MM.1S (cell line): ENCODE results near the gene TUBB4A.
A peak's percentile ranks its signal among the peaks of the same experiment; 100 is the strongest.

Experiments
- DNase-seq: peaks from one replicate; pipeline ENCODE4 v3.0.0-alpha.2; 2015
- H2AFZ ChIP-seq: fragments of 300-600 bp; sonication (generic); 2 replicates; pipeline ENCODE4 v1.6.0; 2016; ENCODE audit warnings: antibody characterized with exemption, low read length
- H3F3A ChIP-seq: fragments of 300-600 bp; sonication (generic); 2 replicates; pipeline ENCODE4 v1.6.1; 2016; ENCODE audit warnings: mild to moderate bottlenecking, antibody characterized with exemption, low read length, moderate library complexity, mixed read lengths; ENCODE audit not compliant: insufficient read depth
- H3K27ac ChIP-seq: fragments of 300-600 bp; sonication (generic); 2 replicates; pipeline ENCODE4 v1.5.1; 2016; ENCODE audit warnings: mild to moderate bottlenecking, low read length
- H3K27me3 ChIP-seq: fragments of 300-600 bp; sonication (generic); replicated peaks from 2 replicates; pipeline ENCODE4 v1.6.0; 2016; ENCODE audit warnings: low read length; ENCODE audit not compliant: insufficient read depth
- H3K36me3 ChIP-seq: fragments of 300-600 bp; sonication (generic); replicated peaks from 2 replicates; pipeline ENCODE4 v1.6.1; 2016; ENCODE audit warnings: mild to moderate bottlenecking, low read length, mixed read lengths; ENCODE audit not compliant: insufficient read depth
- H3K4me1 ChIP-seq: fragments of 300-600 bp; sonication (generic); 2 replicates; pipeline ENCODE4 v1.6.1; 2016; ENCODE audit warnings: low read length, mixed read lengths
- H3K4me2 ChIP-seq: fragments of 300-600 bp; sonication (generic); 2 replicates; pipeline ENCODE4 v1.6.0; 2016; ENCODE audit warnings: low read depth, low read length
- H3K4me3 ChIP-seq: fragments of 300-600 bp; sonication (generic); 2 replicates; pipeline ENCODE4 v1.5.1; 2016; ENCODE audit warnings: low read length, mixed read lengths
- H3K79me2 ChIP-seq: fragments of 300-600 bp; sonication (generic); 2 replicates; pipeline ENCODE4 v1.6.1; 2016; ENCODE audit warnings: mixed run types, low read length, mixed read lengths
- H3K9ac ChIP-seq: fragments of 300-600 bp; sonication (generic); 2 replicates; pipeline ENCODE4 v1.6.1; 2016; ENCODE audit warnings: low read length, mixed read lengths
- H3K9me2 ChIP-seq: fragments of 300-600 bp; sonication (generic); replicated peaks from 2 replicates; pipeline ENCODE4 v1.6.1; 2016; ENCODE audit warnings: mild to moderate bottlenecking, low read length, mixed read lengths; ENCODE audit not compliant: insufficient read depth
- H3K9me3 ChIP-seq: fragments of 300-600 bp; sonication (generic); replicated peaks from 2 replicates; pipeline ENCODE4 v1.6.1; 2016; ENCODE audit warnings: mild to moderate bottlenecking, low read length, mixed read lengths; ENCODE audit not compliant: insufficient read depth
- H4K20me1 ChIP-seq: fragments of 300-600 bp; sonication (generic); 2 replicates; pipeline ENCODE4 v1.6.1; 2016; ENCODE audit warnings: mild to moderate bottlenecking, low read length, moderate library complexity, mixed read lengths; ENCODE audit not compliant: insufficient read depth
- EZH2 ChIP-seq: fragments of 300-600 bp; sonication (generic); optimal IDR thresholded peaks from 2 replicates; pipeline ENCODE3; 2017; ENCODE audit warnings: low read depth, mild to moderate bottlenecking, antibody characterized with exemption, low read length, mixed read lengths
- EZH2phosphoT487 ChIP-seq: fragments of 300-600 bp; sonication (generic); IDR thresholded peaks from 2 replicates; pipeline ENCODE4 v1.6.1; 2018; ENCODE audit warnings: antibody characterized with exemption, low read length
- TF ChIP-seq, protein P1 (sequence below): fragments of 300-600 bp; sonication (generic); IDR thresholded peaks from 2 replicates; pipeline ENCODE4 v1.5.1; 2016; ENCODE audit warnings: antibody characterized with exemption, low read length, mixed read lengths

The TUBB4A gene

DNA sequence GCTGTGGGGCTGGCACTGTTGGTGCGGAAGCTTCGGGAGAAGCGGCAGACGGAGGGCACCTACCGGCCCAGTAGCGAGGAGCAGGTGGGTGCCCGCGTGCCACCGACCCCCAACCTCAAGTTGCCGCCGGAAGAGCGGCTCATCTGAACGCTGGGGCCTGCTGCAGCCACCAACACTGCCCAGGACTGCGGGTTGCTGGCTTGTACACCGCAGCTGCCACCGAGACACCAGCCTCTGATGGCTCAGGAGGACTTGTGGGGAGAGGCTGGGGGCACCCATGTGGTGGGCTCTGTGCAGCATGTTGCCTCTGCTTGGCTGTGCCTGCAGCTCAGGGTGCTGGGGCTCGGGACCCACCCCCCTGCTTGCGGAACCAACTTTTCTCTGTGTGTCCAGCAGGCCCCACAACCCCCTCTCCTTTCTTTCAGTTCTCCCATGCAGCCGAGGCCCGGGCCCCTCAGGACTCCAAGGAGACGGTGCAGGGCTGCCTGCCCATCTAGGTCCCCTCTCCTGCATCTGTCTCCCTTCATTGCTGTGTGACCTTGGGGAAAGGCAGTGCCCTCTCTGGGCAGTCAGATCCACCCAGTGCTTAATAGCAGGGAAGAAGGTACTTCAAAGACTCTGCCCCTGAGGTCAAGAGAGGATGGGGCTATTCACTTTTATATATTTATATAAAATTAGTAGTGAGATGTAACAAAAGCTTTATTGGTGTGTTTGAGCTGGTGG is 35.4 kb downstream of the TUBB4A start:
- Histone ChIP-seq H4K20me1 (no peaks in the 10 kb centered on the region), H3K4me1 (no peaks in the 10 kb centered on the region), H3K27me3 (no peaks in the 10 kb centered on the region), H2AFZ (no peak overlapping the region), H3K4me3 (no peak overlapping the region), H3K4me2 (no peak overlapping the region), H3K9ac (no peak overlapping the region), H3K9me3 (no peaks in the 10 kb centered on the region), H3K36me3 (no peaks in the 10 kb centered on the region), H3K79me2 (peaks cover 5% of the 10 kb centered on the region; the same call in 1 of the 2 replicates), H3F3A (0 out of 2 replicates have a peak, but pooled peaks cover 4% of the 10 kb centered on the region), H3K27ac (no peak overlapping the region), H3K9me2 (no peaks in the 10 kb centered on the region)
- no peak for TF ChIP-seq EZH2
- TF ChIP-seq, protein P1, sequence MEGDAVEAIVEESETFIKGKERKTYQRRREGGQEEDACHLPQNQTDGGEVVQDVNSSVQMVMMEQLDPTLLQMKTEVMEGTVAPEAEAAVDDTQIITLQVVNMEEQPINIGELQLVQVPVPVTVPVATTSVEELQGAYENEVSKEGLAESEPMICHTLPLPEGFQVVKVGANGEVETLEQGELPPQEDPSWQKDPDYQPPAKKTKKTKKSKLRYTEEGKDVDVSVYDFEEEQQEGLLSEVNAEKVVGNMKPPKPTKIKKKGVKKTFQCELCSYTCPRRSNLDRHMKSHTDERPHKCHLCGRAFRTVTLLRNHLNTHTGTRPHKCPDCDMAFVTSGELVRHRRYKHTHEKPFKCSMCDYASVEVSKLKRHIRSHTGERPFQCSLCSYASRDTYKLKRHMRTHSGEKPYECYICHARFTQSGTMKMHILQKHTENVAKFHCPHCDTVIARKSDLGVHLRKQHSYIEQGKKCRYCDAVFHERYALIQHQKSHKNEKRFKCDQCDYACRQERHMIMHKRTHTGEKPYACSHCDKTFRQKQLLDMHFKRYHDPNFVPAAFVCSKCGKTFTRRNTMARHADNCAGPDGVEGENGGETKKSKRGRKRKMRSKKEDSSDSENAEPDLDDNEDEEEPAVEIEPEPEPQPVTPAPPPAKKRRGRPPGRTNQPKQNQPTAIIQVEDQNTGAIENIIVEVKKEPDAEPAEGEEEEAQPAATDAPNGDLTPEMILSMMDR = no peak
- no peak for TF ChIP-seq EZH2phosphoT487
- DNase-seq = no peak

DNA sequence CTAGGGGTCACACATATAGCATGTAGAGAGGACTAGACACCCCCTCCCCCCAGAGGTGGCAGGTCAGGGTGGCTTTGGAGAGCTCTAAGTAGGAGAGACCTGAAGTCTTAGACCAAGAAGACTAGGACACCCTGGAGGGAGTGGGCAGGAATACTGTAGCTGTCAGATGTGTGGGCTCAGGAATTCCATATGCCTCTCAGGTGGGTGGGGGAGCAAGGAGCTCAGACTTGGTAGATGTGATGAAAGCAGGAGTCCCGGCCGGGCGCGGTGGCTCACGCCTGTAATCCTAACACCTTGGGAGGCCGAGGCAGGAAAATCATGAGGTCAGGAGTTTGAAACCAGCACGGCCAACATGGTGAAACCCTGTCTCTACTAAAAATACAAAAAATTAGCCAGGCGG is 36.4 kb downstream of the TUBB4A start:
- no peak overlapping the region for H3K4me2 ChIP-seq
- H3K4me3 ChIP-seq = no peak overlapping the region
- H3K9me2 ChIP-seq = no peaks in the 10 kb centered on the region
- H3K79me2 ChIP-seq = peaks cover 5% of the 10 kb centered on the region; the same call in 1 of the 2 replicates
- no peaks in the 10 kb centered on the region for H3K36me3 ChIP-seq
- TF ChIP-seq, protein P1 = no peak
- TF ChIP-seq EZH2phosphoT487 (no peak), EZH2 (no peak)
- peaks cover 7% of the 10 kb centered on the region for H3F3A ChIP-seq
- no peaks in the 10 kb centered on the region for H3K9me3 ChIP-seq
- no peaks in the 10 kb centered on the region for H3K27me3 ChIP-seq
- H2AFZ ChIP-seq = no peak overlapping the region
- H3K4me1 ChIP-seq = no peaks in the 10 kb centered on the region
- no peaks in the 10 kb centered on the region for H4K20me1 ChIP-seq
- no peak overlapping the region for H3K27ac ChIP-seq
- no peak overlapping the region for H3K9ac ChIP-seq
- DNase-seq = no peak

DNA sequence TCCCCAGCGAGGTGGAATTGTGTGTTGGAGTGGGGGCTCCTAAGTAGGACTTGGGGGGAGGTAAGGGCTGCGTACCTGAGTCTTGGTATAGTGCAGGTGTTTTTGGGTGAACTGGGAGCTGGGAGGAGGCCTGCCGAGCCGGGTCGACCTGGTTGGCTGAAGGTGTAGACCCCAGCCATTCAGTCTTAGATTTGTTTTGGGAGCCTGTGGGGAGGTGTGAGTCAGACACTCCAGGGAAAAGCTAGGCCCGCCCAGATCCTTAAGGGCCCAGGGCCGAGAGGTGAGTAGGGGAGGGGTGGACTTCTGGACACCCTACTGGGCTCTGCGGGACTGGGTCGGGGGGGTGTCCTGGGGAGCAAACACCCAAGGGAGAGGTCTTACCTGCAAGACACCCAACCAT is 37.1 kb downstream of the TUBB4A start:
- no peaks in the 10 kb centered on the region for H3K4me1 ChIP-seq
- H3K4me3 ChIP-seq = peak overlapping the region; percentile 72; the same call in 1 of the 2 replicates
- DNase-seq = no peak
- TF ChIP-seq EZH2 (no peak), EZH2phosphoT487 (no peak)
- TF ChIP-seq, protein P1 = no peak
- no peak overlapping the region for H2AFZ ChIP-seq
- peaks cover 5% of the 10 kb centered on the region; the same call in 1 of the 2 replicates for H3K79me2 ChIP-seq
- H3F3A ChIP-seq = peaks cover 10% of the 10 kb centered on the region
- no peaks in the 10 kb centered on the region for H3K9me3 ChIP-seq
- no peaks in the 10 kb centered on the region for H4K20me1 ChIP-seq
- H3K27me3 ChIP-seq = no peaks in the 10 kb centered on the region
- H3K9me2 ChIP-seq = no peaks in the 10 kb centered on the region
- H3K4me2 ChIP-seq = peak overlapping the region; percentile 71; the same call in 1 of the 2 replicates
- H3K27ac ChIP-seq = no peak overlapping the region
- H3K36me3 ChIP-seq = no peaks in the 10 kb centered on the region
- no peak overlapping the region for H3K9ac ChIP-seq
